AG04449 (cell line): ENCODE data around the gene RALY.

Experiments
- CTCF ChIA-PET: fragments of 350-600 bp; formaldehyde crosslinking; extraction: SDS; loops from one replicate; lab custom pipeline; 2021; ENCODE audit warnings: antibody characterized with exemption; lab: Yijun Ruan, JAX
- POLR2A ChIA-PET: fragments of 400-600, 350-600 bp; formaldehyde crosslinking; extraction: SDS; loops from one replicate; lab custom pipeline; 2020; ENCODE audit warnings: antibody characterized with exemption, inconsistent platforms; lab: Yijun Ruan, JAX
- DNase-seq: peaks from one replicate; pipeline ENCODE4 v3.0.0-alpha.2; 2010; ENCODE audit warnings: low read depth, low spot score
- H3K4me3 ChIP-seq: 2 replicates; pipeline ENCODE4 v1.5.1; 2011; ENCODE audit warnings: low read depth, mild to moderate bottlenecking, control low read depth, low read length
- CTCF ChIP-seq: IDR thresholded peaks from one replicate; pipeline ENCODE4 v1.5.1; 2011; ENCODE audit warnings: mild to moderate bottlenecking, moderate library complexity, low read length, control low read depth, inconsistent platforms; ENCODE audit not compliant: insufficient read depth; ENCODE audit errors: missing control alignments

RALY gene

GRCh38 chr20:34122274-34122980, 128.7 kb downstream of the RALY start:
- CTCF ChIA-PET: interaction anchor here (0.8 to 0.9 kb wide), 2 partner anchors 9 kb away, joined by 3 read pairs; no protein-coding TSS in a partner anchor
- POLR2A ChIA-PET: no interaction called here
- TF ChIP-seq CTCF: no peak

GRCh38 chr20:34123309-34123708, 129.6 kb downstream of the RALY start:
- ChIA-PET CTCF (no interaction called here), POLR2A (no interaction called here)
- DNase-seq: no peak
- TF ChIP-seq CTCF: no peak
- no peak overlapping the region for H3K4me3 ChIP-seq

More at GRCh38 chr20:34122274-34122980, 128.7 kb downstream of the RALY start:
- DNase-seq: no peak
- H3K4me3 ChIP-seq: no peak overlapping the region

DNA sequence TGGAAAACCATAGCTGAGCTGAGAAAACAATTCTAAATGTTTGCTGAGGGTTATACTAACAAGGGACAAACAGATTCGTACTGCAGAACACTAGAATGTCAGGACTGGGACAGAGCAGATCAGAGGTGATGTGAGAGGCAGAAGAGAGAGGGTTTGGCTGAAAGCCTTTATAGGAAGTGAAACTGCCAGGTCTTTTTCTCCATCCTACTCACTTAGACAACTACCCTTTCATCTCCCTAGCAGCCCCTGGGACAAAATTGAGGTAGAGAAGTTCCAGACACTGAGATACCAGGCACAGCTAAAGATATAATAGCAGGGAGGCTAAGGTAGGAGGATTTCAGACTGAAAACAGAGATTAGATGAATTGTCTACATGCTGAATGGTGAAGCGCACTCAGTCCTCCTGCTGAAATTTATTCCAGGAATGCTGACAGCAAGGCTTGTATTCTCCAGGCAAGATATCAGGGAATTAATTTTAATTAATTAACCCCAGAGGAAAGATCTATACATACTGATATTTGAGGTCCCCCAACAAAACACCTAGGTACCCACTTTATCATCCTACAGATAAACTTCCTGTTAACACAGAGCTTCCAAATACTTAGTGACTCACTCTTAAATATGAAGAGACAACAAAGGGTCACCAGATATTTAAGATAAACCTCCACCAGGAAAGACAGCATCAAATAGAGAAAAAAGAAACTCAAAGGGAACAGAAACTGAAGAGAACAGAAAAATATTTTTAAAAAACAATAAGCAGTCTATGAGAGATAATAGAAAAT, 130.9 kb downstream of the RALY start:
- H3K4me3 ChIP-seq: no peak overlapping the region
- DNase-seq: no peak
- no peak for TF ChIP-seq CTCF
- ChIA-PET CTCF (interaction anchor here (1.3 to 1.7 kb wide), 2 partner anchors 11 to 55 kb away, joined by 3 to 4 read pairs; no protein-coding TSS in a partner anchor), POLR2A (no interaction called here)

DNA sequence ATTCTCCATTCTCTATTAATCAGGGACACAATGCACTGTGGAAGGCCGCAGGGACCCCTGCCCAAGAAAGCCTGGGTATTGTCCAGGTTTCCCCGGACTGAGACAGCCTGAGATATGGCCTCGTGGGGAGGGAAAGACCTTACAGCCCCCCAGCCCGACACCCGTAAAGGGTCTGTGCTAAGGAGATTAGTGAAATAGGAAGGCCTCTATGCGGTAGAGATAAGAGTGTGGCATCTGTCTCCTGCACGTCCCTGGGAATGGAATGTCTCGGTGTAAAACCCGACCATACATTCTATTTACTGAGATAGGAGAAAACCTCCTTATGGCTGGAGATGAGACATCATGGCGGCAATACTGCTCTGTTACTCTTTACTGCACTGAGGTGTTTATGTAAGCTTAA, 134.1 kb downstream of the RALY start:
- POLR2A ChIA-PET: no interaction called here
- CTCF ChIA-PET: interaction anchor here (0.7 to 4.4 kb wide), 4 partner anchors 15 to 266 kb away, joined by 3 to 27 read pairs (median 8); no protein-coding TSS in a partner anchor

GRCh38 chr20:34129518-34130162, 135.9 kb downstream of the RALY start:
- no peak overlapping the region for H3K4me3 ChIP-seq
- peak; percentile 71 for TF ChIP-seq CTCF
- no peak for DNase-seq
- CTCF ChIA-PET: interaction anchor here (0.6 to 4.4 kb wide), 20 partner anchors 9 to 752 kb away, joined by 3 to 27 read pairs (median 3); partner anchors contain the start of gene ACTL10
- POLR2A ChIA-PET: interaction anchor here (0.6 kb wide), 1 partner anchor 24 kb away, joined by 3 read pairs; no protein-coding TSS in a partner anchor

More for the DNA sequence above, 134.1 kb downstream of the RALY start:
- no peak for DNase-seq
- TF ChIP-seq CTCF: no peak
- H3K4me3 ChIP-seq: no peak overlapping the region
